Stomach (tissue), 9 donors: ENCODE results near the gene EFNB1. TPM values are rescaled to one million over a fixed set of nuclear protein-coding genes. Genes with fewer than 3 reads are reported as not detected.

Source experiments
- DNase-seq, 2 donors: peaks; one replicate each; pipeline versions ENCODE4 v3.0.0 to v3.0.0-alpha.2; 2013 to 2019
- H3K27ac ChIP-seq, 5 donors: fragments of 200-600 bp in 4 of 5; sonication (generic) in 4 of 5; one replicate each; pipeline ENCODE4 v1.5.1; 2013 to 2019; ENCODE audit warnings: mild to moderate bottlenecking in 1 of 5, moderate library complexity in 1 of 5
- H3K27me3 ChIP-seq, 3 donors: fragments of 200-600 bp; sonication (generic); one replicate each; pipeline ENCODE4 v1.5.1; 2017 to 2019; ENCODE audit warnings: mixed run types in 1 of 3
- H3K36me3 ChIP-seq, 4 donors: fragments of 200-600 bp; sonication (generic); 1 replicate in 3 of 4; 2 replicates in 1 of 4; pipeline ENCODE4 v1.5.1; 2016 to 2019
- H3K4me1 ChIP-seq, 4 donors: fragments of 200-600 bp; sonication (generic); one replicate each; pipeline ENCODE4 v1.5.1; 2016 to 2019
- H3K4me3 ChIP-seq, 4 donors: fragments of 200-600 bp; sonication (generic) in 3 of 4; one replicate each; pipeline ENCODE4 v1.5.1; 2016 to 2019; ENCODE audit warnings: mild to moderate bottlenecking in 1 of 4
- H3K9me3 ChIP-seq, 4 donors: fragments of 200-600 bp; sonication (generic); one replicate each; pipeline ENCODE4 v1.5.1; 2016 to 2019
- EP300 ChIP-seq: sonication (generic); formaldehyde crosslinking; IDR thresholded peaks from one replicate; pipeline ENCODE4 v1.6.1; 2017; ENCODE audit warnings: antibody characterized with exemption
- POLR2A ChIP-seq, 4 donors: fragments of 450-650 bp; IDR thresholded peaks; one replicate each; pipeline ENCODE4 v1.6.1; 2016; ENCODE audit warnings: antibody characterized with exemption in 4 of 4, control low read depth in 2 of 4, mild to moderate bottlenecking in 1 of 4, moderate library complexity in 1 of 4
- POLR2AphosphoS5 ChIP-seq, 3 donors: sonication (generic); formaldehyde crosslinking; IDR thresholded peaks; one replicate each; pipeline ENCODE4 v1.6.1; 2016; ENCODE audit warnings: antibody characterized with exemption in 3 of 3
- WGBS, 5 donors: extraction: QIAGEN DNeasy Blood & Tissue Kit in 3 of 5; methylation state at CpG; one replicate each; pipeline versions ENCODE4 v1.1.5 to v1.1.7; 2013 to 2018; 5-methylcytosine and 5-hydroxymethylcytosine counted together
- intact Hi-C: fragments of 100-400 bp; cut with DNase I; formaldehyde crosslinking; loops from one replicate; pipeline ENCODE4 v1.15.1; 2023; ENCODE audit warnings: low total_unique reads
- polyA plus RNA-seq, 3 donors: library from polyadenylated mRNA; stranded (reverse); fragments of 200-250 nt; gene quantifications; one replicate each; pipeline ENCODE4 v1.2.3, GENCODE V29; 2013
- total RNA-seq, 5 donors: library from RNA; depleted of rRNA; stranded (reverse); fragments of >200 nt; gene quantifications; one replicate each; pipeline versions ENCODE4 v1.1.0 to v1.2.3, GENCODE V29; 2014 to 2016
- TF ChIP-seq, protein P1 (sequence below), 7 experiments: fragments of 450-650 bp in 4 of 7; fragments of 200-600 bp in 3 of 7; sonication (generic) in 3 of 7; IDR thresholded peaks; one replicate each; pipeline ENCODE4 v1.5.1; 2016 to 2019; ENCODE audit warnings: antibody characterized with exemption in 7 of 7, control low read depth in 2 of 7, mild to moderate bottlenecking in 1 of 7
- donor health status: healthy with polysubstance abuse.
- donor health status: Bipolar disorder and iron deficiency.
- donor health status: healthy.

EFNB1 gene
- total and polyA plus RNA-seq, 8 donors = 5.8 to 160 (median 20.0) TPM

DNA sequence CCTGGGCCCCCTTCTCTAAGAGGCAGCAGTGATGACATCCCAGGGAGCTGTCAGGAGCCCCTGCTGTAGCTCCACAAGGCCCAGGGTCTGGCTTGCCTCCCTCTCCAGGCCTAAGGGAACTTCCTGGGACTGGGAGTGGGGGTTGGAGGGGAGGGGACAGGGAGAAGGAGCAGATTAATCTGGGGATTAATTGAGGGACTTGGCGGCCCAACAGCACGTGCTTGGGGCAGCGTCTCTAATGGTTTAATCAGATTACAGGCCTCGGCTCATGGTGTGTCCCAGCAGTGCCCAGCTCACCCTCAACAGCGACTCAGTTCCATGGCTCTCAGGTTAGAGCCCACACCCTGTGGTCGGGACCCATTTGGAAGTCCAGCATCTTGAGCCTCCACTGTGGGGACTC lies 47.9 kb downstream of the EFNB1 start:
- Histone ChIP-seq H3K4me3 (no peak overlapping the region), H3K4me1 (no peaks in the 10 kb centered on the region), H3K36me3 (no peaks in the 10 kb centered on the region), H3K27me3 (peaks cover 0 to 6% (median 0%) of the 10 kb centered on the region in 3 donors), H3K27ac (no peak overlapping the region), H3K9me3 (no peaks in the 10 kb centered on the region)
- no peak for DNase-seq
- WGBS, 5 donors = 71 to 91% (median 83%) methylated on average over 3 to 6 of the region's 6 CpGs
- intact Hi-C loops = no loop called here
- TF ChIP-seq POLR2AphosphoS5 (IDR thresholded peaks at IDR 0.05) (no peak), EP300 (no peak), POLR2A (IDR thresholded peaks at IDR 0.05) (no peak)
- TF ChIP-seq, protein P1, sequence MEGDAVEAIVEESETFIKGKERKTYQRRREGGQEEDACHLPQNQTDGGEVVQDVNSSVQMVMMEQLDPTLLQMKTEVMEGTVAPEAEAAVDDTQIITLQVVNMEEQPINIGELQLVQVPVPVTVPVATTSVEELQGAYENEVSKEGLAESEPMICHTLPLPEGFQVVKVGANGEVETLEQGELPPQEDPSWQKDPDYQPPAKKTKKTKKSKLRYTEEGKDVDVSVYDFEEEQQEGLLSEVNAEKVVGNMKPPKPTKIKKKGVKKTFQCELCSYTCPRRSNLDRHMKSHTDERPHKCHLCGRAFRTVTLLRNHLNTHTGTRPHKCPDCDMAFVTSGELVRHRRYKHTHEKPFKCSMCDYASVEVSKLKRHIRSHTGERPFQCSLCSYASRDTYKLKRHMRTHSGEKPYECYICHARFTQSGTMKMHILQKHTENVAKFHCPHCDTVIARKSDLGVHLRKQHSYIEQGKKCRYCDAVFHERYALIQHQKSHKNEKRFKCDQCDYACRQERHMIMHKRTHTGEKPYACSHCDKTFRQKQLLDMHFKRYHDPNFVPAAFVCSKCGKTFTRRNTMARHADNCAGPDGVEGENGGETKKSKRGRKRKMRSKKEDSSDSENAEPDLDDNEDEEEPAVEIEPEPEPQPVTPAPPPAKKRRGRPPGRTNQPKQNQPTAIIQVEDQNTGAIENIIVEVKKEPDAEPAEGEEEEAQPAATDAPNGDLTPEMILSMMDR (IDR thresholded peaks at IDR 0.05) = no peak

DNA sequence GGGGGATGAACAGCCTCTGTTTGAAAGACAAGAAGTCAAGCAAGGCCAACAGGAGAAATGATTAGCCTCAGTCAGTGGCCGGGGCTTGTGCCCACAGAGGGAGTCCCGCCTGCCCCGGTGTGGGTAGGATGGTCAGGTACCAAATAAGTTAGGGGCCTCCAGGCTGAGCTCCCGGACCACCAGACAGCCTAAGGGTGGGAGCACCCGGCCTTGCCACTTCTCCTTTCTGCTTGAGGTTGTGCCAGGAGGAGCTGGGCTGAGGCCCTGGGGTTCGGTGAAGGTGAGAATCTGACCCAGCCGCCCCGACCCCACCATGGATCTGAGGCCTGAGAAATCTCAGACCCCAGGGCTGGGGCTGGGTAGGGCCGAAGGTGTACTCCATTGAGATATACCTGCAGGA lies 48.8 kb downstream of the EFNB1 start:
- 79 to 94% (median 86%) methylated on average over 7 to 9 of the region's 9 CpGs; no CpG with 5 or more reads in 1 of the 5 donors for WGBS, 5 donors
- peaks cover 0 to 6% (median 0%) of the 10 kb centered on the region in 3 donors for H3K27me3 ChIP-seq

DNA sequence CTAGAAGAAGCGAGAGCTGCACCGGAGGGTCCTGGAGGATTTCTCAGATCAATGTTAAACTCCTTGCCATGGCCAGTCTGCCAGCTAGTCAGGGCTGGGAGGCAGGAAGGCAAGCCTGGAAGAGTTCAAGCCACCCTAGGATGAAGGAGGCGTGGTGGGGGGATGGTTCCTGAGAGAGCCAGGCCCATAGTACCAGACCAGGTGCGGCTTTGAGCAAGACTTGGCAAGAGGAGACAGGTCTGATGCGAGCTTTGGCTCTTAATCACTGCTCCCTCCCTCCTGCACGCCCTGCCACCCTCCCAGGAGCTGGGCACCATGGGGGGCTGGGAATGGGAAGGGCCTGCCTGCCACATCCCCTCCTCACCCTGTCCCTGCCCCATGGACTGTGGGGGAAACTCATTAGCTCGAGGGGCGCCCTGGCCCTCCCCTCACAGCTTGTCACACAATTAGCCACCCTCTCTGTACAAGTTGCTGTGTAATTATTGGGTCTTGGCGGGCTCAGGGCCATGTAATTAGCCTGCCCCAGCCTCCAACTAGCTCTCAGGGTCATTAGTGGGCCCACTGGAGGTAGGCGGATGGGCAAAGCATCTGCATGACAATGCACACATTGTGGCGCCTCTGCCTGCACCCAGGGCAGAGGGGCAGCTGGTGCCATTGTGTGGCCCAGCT lies 50.3 kb downstream of the EFNB1 start:
- H3K36me3 ChIP-seq = no peaks in the 10 kb centered on the region
- TF ChIP-seq POLR2AphosphoS5 (IDR thresholded peaks at IDR 0.05) = no peak
- no peak for TF ChIP-seq EP300
- TF ChIP-seq POLR2A (IDR thresholded peaks at IDR 0.05) = no peak
- TF ChIP-seq, protein P1 (IDR thresholded peaks at IDR 0.05) = no peak
- intact Hi-C loops = no loop called here
- H3K27me3 ChIP-seq = peaks cover 0 to 11% (median 0%) of the 10 kb centered on the region in 3 donors
- H3K9me3 ChIP-seq = no peaks in the 10 kb centered on the region
- H3K27ac ChIP-seq = no peak overlapping the region
- WGBS, 5 donors = 59 to 86% (median 75%) methylated on average over 8 to 11 of the region's 11 CpGs
- no peaks in the 10 kb centered on the region for H3K4me1 ChIP-seq
- no peak overlapping the region for H3K4me3 ChIP-seq
- peak in 1 of 2 donors; percentile 17 for DNase-seq

More for the DNA sequence above, 48.8 kb downstream of the EFNB1 start:
- Histone ChIP-seq H3K36me3 (no peaks in the 10 kb centered on the region), H3K27ac (no peak overlapping the region), H3K9me3 (no peaks in the 10 kb centered on the region), H3K4me1 (no peaks in the 10 kb centered on the region), H3K4me3 (no peak overlapping the region)
- TF ChIP-seq EP300 = no peak
- TF ChIP-seq, protein P1 (IDR thresholded peaks at IDR 0.05) = no peak
- DNase-seq = no peak
- intact Hi-C loops = no loop called here

DNA sequence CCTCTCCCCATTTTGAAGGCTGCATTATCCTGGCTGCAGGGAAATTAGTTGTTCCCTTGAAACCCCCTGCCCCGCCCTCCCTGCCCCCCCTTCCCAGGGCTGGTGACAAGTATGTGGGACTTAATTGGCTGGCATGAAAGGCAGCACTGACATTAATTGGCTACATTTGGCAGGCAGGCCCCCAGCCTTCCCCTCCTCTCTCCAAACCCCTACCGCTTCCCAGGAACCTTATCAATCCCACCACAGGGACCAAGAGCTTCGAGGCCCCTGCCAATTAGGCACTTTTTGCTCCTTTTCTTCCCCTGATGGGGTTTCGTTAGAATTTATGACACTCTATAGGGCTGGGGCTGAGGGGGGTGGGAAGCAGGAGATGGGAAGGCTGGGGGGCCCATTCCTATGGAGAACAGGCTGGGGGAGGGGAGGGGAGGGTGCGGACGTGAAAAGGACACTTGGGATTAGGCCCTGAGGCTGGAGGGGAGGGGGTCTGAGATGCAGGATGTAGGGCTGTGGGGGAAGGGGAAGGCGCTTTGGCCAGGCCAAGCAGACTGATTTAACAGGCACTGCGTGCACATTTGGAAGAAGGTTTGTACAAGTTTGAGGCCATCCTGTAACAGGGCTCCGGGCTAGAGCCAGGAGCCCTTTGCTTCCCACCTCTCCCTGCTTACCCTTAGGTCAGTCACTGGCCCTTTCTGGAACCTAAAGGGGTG lies 52.2 kb downstream of the EFNB1 start:
- intact Hi-C loops = no loop called here
- 58 to 90% (median 70%) methylated on average over 6 to 9 of the region's 9 CpGs for WGBS, 5 donors

More for the DNA sequence above, 52.2 kb downstream of the EFNB1 start:
- H3K4me3 ChIP-seq = no peak overlapping the region
- H3K4me1 ChIP-seq = no peaks in the 10 kb centered on the region
- H3K36me3 ChIP-seq = no peaks in the 10 kb centered on the region
- H3K27ac ChIP-seq = no peak overlapping the region
- no peaks in the 10 kb centered on the region for H3K9me3 ChIP-seq
- H3K27me3 ChIP-seq = peaks cover 0 to 12% (median 0%) of the 10 kb centered on the region in 3 donors
- DNase-seq = peak in 1 of 2 donors; percentile 54
- TF ChIP-seq POLR2A (IDR thresholded peaks at IDR 0.05) = no peak
- TF ChIP-seq, protein P1 (IDR thresholded peaks at IDR 0.05) = no peak
- TF ChIP-seq EP300 = no peak
- no peak for TF ChIP-seq POLR2AphosphoS5 (IDR thresholded peaks at IDR 0.05)
